Measurements from ENCODE around the gene TTC27.

- TF ChIP-seq ZFX (IDR thresholded peaks at IDR 0.05) = no peak
- TF ChIP-seq, protein P1, sequence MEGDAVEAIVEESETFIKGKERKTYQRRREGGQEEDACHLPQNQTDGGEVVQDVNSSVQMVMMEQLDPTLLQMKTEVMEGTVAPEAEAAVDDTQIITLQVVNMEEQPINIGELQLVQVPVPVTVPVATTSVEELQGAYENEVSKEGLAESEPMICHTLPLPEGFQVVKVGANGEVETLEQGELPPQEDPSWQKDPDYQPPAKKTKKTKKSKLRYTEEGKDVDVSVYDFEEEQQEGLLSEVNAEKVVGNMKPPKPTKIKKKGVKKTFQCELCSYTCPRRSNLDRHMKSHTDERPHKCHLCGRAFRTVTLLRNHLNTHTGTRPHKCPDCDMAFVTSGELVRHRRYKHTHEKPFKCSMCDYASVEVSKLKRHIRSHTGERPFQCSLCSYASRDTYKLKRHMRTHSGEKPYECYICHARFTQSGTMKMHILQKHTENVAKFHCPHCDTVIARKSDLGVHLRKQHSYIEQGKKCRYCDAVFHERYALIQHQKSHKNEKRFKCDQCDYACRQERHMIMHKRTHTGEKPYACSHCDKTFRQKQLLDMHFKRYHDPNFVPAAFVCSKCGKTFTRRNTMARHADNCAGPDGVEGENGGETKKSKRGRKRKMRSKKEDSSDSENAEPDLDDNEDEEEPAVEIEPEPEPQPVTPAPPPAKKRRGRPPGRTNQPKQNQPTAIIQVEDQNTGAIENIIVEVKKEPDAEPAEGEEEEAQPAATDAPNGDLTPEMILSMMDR (conservative IDR thresholded peaks at IDR 0.05) = no peak
These were observed 107.5 kb downstream of the TTC27 start for GRCh38 chr2:32735348-32735747.
